Gastrocnemius medialis (tissue), 4 donors: ENCODE results near the gene AZIN2. TPM values are rescaled to one million over a fixed set of nuclear protein-coding genes. Genes with fewer than 3 reads are reported as not detected.

Experiments used
- ATAC-seq, 2 donors: fragments of 150-250 bp; one replicate each; pipeline ENCODE4 v1.9.1; 2016
- DNase-seq, 2 donors: peaks; one replicate each; pipeline ENCODE4 v3.0.0-alpha.2; 2019
- H3K27ac ChIP-seq, 4 donors: fragments of 200-600 bp; sonication (generic); 1 replicate in 1 of 4; 2 replicates in 3 of 4; pipeline ENCODE4 v1.5.1; 2016 to 2018; ENCODE audit warnings: mild to moderate bottlenecking in 2 of 4, moderate library complexity in 1 of 4
- H3K27me3 ChIP-seq, 3 donors: fragments of 200-600 bp; sonication (generic) in 2 of 3; 1 replicate in 1 of 3; 2 replicates in 2 of 3; pipeline versions ENCODE4 v1.5.1 to v1.6.0; 2016 to 2019; ENCODE audit warnings: mild to moderate bottlenecking in 1 of 3, moderate library complexity in 1 of 3
- H3K36me3 ChIP-seq, 2 donors: fragments of 200-600 bp; sonication (generic) in 1 of 2; one replicate each; pipeline ENCODE4 v1.5.1; 2017 to 2018
- H3K4me1 ChIP-seq, 2 donors: fragments of 200-600 bp; sonication (generic) in 1 of 2; one replicate each; pipeline ENCODE4 v1.5.1; 2016 to 2017; ENCODE audit warnings: mild to moderate bottlenecking in 2 of 2
- H3K4me3 ChIP-seq, 4 donors: fragments of 200-600 bp; sonication (generic) in 3 of 4; 1 replicate in 1 of 4; 2 replicates in 3 of 4; pipeline ENCODE4 v1.5.1; 2016 to 2019; ENCODE audit warnings: mild to moderate bottlenecking in 2 of 4
- H3K9me3 ChIP-seq, 3 donors: fragments of 200-600 bp; sonication (generic) in 2 of 3; 1 replicate in 1 of 3; 2 replicates in 2 of 3; pipeline ENCODE4 v1.5.1; 2016 to 2019
- CTCF ChIP-seq, 5 experiments: fragments of 450-650 bp in 3 of 5; fragments of 200-600 bp in 2 of 5; sonication (generic) in 2 of 5; IDR thresholded peaks in 4 of 5; conservative IDR thresholded peaks in 1 of 5; 1 replicate in 4 of 5; 2 replicates in 1 of 5; pipeline ENCODE4 v1.5.1; 2016 to 2019; ENCODE audit warnings: antibody characterized with exemption in 5 of 5, mild to moderate bottlenecking in 3 of 5, moderate library complexity in 3 of 5
- POLR2A ChIP-seq, 2 donors: fragments of 450-650 bp; IDR thresholded peaks; one replicate each; pipeline ENCODE4 v1.6.1; 2017; ENCODE audit warnings: antibody characterized with exemption in 2 of 2, mild to moderate bottlenecking in 2 of 2, moderate library complexity in 2 of 2
- in situ Hi-C, 4 donors: fragments of 200-750 bp; cut with MboI; loops; one replicate each; pipeline versions ENCODE4 v1.15.0 to v1.8.0; 2017; ENCODE audit warnings: low sequenced_read_pairs in 4 of 4
- intact Hi-C: fragments of 100-400 bp; cut with DNase I; formaldehyde crosslinking; loops from one replicate; pipeline ENCODE4 v1.15.1; 2023; ENCODE audit warnings: low total_unique reads
- total RNA-seq, 4 donors: library from RNA; depleted of rRNA; stranded (reverse); fragments of >200 nt; gene quantifications; one replicate each; pipeline versions ENCODE4 v1.1.0 to v1.2.3, GENCODE V29; 2016

AZIN2 gene
- total RNA-seq, 4 donors from 2014 or later = 0.52 to 3.1 (median 1.2) TPM

- DNase-seq (no peak), ATAC-seq (no peak)
- no peaks in the 10 kb centered on the region for H3K27me3 ChIP-seq
- in situ Hi-C loops = loop anchor here in 1 of 4 donors (10.0 kb wide), 1 partner anchor 153 kb away; no protein-coding TSS in a partner anchor
- H3K27ac ChIP-seq = no peak overlapping the region
- H3K4me3 ChIP-seq = no peak overlapping the region
- no peaks in the 10 kb centered on the region for H3K9me3 ChIP-seq
- H3K36me3 ChIP-seq = no peaks in the 10 kb centered on the region
- no peak for TF ChIP-seq POLR2A (IDR thresholded peaks at IDR 0.05)
- TF ChIP-seq CTCF (IDR thresholded peaks at IDR 0.05 in 4 of 5, conservative IDR thresholded peaks at IDR 0.05 in 1 of 5) = no peak
- peaks cover 6 to 13% of the 10 kb centered on the region in 2 donors for H3K4me1 ChIP-seq
- intact Hi-C loops = loop anchor here (5.0 to 10.0 kb wide), 2 partner anchors 270 to 383 kb away; partner anchors contain the start of genes S100PBP, SYNC and YARS1
Observed at GRCh38 chr1:33087677-33088076, 6.7 kb downstream of the AZIN2 start.

DNA sequence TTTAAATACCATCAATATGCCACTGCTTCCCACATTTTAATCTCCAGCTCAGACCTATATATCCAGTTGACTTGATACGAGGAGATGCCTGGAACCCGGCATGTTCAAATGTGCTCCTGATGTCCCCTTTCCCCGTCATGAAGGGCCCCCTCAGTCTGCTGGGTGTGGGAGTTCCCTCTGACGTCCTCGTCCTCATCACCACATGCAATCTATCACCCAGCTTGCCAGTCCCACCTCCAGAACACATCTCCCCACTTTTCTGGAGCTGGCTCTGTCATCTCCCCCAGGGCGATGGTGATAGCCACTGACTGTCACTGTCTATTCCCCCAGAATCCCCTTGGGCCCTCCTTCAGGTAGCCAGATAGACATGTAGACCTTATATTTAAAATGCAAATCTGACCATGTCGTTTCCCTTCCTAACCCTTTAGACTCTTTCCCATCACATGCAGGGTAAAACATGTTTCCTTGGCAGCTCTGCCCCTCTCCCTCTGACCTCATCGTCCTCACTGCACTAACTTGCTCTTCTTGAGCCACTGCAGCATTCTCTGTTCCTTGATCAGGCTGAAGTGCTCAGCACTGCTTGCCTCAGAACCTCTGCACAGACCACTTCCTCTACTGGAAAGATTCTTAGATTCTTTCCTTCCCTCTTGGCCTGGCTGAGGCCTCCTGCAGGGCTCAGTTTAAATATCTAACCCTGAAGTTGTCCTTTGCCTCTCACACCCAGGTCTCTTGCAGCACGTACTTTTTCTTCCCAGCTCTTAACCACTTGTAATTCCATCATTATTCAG is 7.4 kb downstream of the AZIN2 start:
- TF ChIP-seq POLR2A (IDR thresholded peaks at IDR 0.05) (no peak), CTCF (IDR thresholded peaks at IDR 0.05 in 4 of 5, conservative IDR thresholded peaks at IDR 0.05 in 1 of 5) (no peak)
- intact Hi-C loops (loop anchor here (5.0 to 10.0 kb wide), 2 partner anchors 271 to 384 kb away; partner anchors contain the start of genes S100PBP, SYNC and YARS1), in situ Hi-C loops (loop anchor here in 1 of 4 donors (10.0 kb wide), 1 partner anchor 154 kb away; no protein-coding TSS in a partner anchor)
- Histone ChIP-seq H3K36me3 (no peaks in the 10 kb centered on the region), H3K4me1 (peaks cover 6 to 13% of the 10 kb centered on the region in 2 donors), H3K27ac (peak overlapping the region in 3 of 4 donors; percentile 70 to 83 (median 80)), H3K27me3 (no peaks in the 10 kb centered on the region), H3K9me3 (no peaks in the 10 kb centered on the region), H3K4me3 (no peak overlapping the region)
- ATAC-seq (no peak), DNase-seq (no peak)

- peak overlapping the region; percentile 60 to 83 (median 80) for H3K27ac ChIP-seq
- H3K36me3 ChIP-seq = no peaks in the 10 kb centered on the region
- TF ChIP-seq CTCF (IDR thresholded peaks at IDR 0.05 in 4 of 5, conservative IDR thresholded peaks at IDR 0.05 in 1 of 5) (no peak), POLR2A (IDR thresholded peaks at IDR 0.05) (no peak)
- H3K9me3 ChIP-seq = no peaks in the 10 kb centered on the region
- H3K27me3 ChIP-seq = no peaks in the 10 kb centered on the region
- DNase-seq = peak; percentile 59 to 82
- intact Hi-C loops (loop anchor here (5.0 to 10.0 kb wide), 2 partner anchors 272 to 385 kb away; partner anchors contain the start of genes S100PBP, SYNC and YARS1), in situ Hi-C loops (loop anchor here in 1 of 4 donors (10.0 kb wide), 1 partner anchor 155 kb away; no protein-coding TSS in a partner anchor)
- ATAC-seq = peak; percentile 83 to 92
- no peak overlapping the region for H3K4me3 ChIP-seq
- peaks cover 6 to 13% of the 10 kb centered on the region in 2 donors for H3K4me1 ChIP-seq
Observed at GRCh38 chr1:33089457-33089856, 8.5 kb downstream of the AZIN2 start.

DNA sequence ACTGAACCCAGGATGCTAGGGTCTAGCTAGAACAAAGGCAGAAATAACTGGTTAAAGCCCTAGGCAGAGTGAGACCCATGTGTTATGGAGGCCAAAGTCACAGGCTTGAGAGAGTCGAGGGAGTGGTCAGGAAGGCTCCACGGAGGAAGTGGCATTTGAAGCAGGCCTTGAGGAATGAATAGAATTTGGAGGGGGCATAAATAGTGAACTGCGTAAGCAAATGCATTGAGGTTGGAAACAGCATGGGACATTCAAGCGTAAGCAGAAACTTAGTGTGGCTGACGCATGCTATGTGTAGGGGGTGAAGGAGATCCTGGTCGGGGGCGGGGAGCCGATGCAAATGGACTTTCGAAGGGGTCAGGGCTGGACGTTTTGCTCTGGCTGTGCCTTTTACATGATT is 11.5 kb downstream of the AZIN2 start:
- DNase-seq (no peak), ATAC-seq (no peak)
- Histone ChIP-seq H3K36me3 (no peaks in the 10 kb centered on the region), H3K27ac (no peak overlapping the region), H3K9me3 (no peaks in the 10 kb centered on the region), H3K27me3 (no peaks in the 10 kb centered on the region), H3K4me1 (peaks cover 6 to 18% of the 10 kb centered on the region in 2 donors), H3K4me3 (no peak overlapping the region)
- in situ Hi-C loops = no loop called here
- TF ChIP-seq POLR2A (IDR thresholded peaks at IDR 0.05) (no peak), CTCF (IDR thresholded peaks at IDR 0.05 in 4 of 5, conservative IDR thresholded peaks at IDR 0.05 in 1 of 5) (no peak)
- intact Hi-C loops = no loop called here
